Neuron (in vitro differentiated cells): Measurements from ENCODE around the gene AFF4.
"Not testable (repeated sequence)": the region's sequence is repeated elsewhere in the genome, so short reads cannot be mapped to it uniquely, and the experiment has no call there.

Experiments used
- H2AFZ ChIP-seq: one replicate; pipeline ENCODE4 v1.6.1; 2013; ENCODE audit warnings: low read depth, mild to moderate bottlenecking, inconsistent platforms, low read length, moderate library complexity
- H3K27me3 ChIP-seq: one replicate; pipeline ENCODE4 v1.6.1; 2013; ENCODE audit warnings: low read length; ENCODE audit not compliant: insufficient read depth
- H3K36me3 ChIP-seq: one replicate; pipeline ENCODE4 v1.6.1; 2013; ENCODE audit warnings: low read length; ENCODE audit not compliant: insufficient read depth
- H3K4me1 ChIP-seq: one replicate; pipeline ENCODE4 v1.6.1; 2013; ENCODE audit warnings: low read length; ENCODE audit not compliant: insufficient read depth
- H3K4me3 ChIP-seq: 2 replicates; pipeline ENCODE4 v1.5.1; 2013; ENCODE audit warnings: mild to moderate bottlenecking, low read length, moderate library complexity
- H3K9me3 ChIP-seq: one replicate; pipeline ENCODE4 v1.6.1; 2013; ENCODE audit warnings: low read length

Gene AFF4

GRCh38 chr5:132945315-132945714, 18.1 kb downstream of the AFF4 start:
- H3K36me3 ChIP-seq: peaks cover 10% of the 10 kb centered on the region
- H3K4me1 ChIP-seq, H3K4me3 ChIP-seq, H2AFZ ChIP-seq, H3K9me3 ChIP-seq, H3K27me3 ChIP-seq: not testable (repeated sequence)

DNA sequence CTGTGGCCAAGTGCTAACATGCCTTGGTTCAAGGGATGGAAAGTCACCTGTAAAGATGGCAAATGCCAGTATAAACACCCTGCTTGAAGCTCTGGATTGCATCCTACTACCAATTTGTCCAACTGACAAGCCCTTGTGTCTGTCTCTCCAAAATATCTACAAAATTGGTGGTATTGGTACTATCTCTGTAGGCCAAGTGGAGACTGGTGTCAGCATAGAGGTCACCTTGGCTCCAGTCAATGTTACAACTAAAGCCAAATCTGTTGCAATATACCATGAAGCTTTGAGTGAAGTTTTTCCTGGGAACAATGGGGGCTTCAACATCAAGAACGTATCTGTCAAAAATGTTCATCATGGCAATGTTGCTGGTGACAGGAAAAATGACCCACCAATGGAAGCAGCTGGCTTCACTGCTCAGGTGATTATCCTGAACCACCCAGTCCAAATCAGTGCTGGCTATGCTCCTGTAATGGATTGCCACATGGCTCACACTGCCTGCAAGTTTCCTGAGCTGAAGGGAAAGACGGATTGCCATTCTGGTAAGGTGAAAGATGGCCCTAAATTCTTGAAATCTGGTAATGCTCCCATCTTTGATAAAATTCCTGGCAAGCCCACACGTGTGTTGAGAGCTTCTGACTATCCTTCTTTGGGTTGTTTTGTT, 19.9 kb downstream of the AFF4 start:
- no peak overlapping the region for H3K4me3 ChIP-seq

GRCh38 chr5:132941331-132941730, 22.1 kb downstream of the AFF4 start:
- Histone ChIP-seq H3K27me3 (no peaks in the 10 kb centered on the region), H3K9me3 (peaks cover 1% of the 10 kb centered on the region), H3K4me1 (no peaks in the 10 kb centered on the region), H3K4me3 (no peak overlapping the region), H2AFZ (no peak overlapping the region), H3K36me3 (peaks cover 14% of the 10 kb centered on the region)

More for the DNA sequence above, 19.9 kb downstream of the AFF4 start:
- Histone ChIP-seq H2AFZ (no peak overlapping the region), H3K36me3 (peaks cover 10% of the 10 kb centered on the region), H3K4me1 (no peaks in the 10 kb centered on the region), H3K27me3 (no peaks in the 10 kb centered on the region), H3K9me3 (peaks cover 1% of the 10 kb centered on the region)

GRCh38 chr5:132928062-132928407, 35.4 kb downstream of the AFF4 start:
- H2AFZ ChIP-seq: no peak overlapping the region
- peaks cover 2% of the 10 kb centered on the region for H3K9me3 ChIP-seq
- H3K4me3 ChIP-seq: no peak overlapping the region
- H3K4me1 ChIP-seq: no peaks in the 10 kb centered on the region
- H3K36me3 ChIP-seq: peaks cover 87% of the 10 kb centered on the region
- no peaks in the 10 kb centered on the region for H3K27me3 ChIP-seq

DNA sequence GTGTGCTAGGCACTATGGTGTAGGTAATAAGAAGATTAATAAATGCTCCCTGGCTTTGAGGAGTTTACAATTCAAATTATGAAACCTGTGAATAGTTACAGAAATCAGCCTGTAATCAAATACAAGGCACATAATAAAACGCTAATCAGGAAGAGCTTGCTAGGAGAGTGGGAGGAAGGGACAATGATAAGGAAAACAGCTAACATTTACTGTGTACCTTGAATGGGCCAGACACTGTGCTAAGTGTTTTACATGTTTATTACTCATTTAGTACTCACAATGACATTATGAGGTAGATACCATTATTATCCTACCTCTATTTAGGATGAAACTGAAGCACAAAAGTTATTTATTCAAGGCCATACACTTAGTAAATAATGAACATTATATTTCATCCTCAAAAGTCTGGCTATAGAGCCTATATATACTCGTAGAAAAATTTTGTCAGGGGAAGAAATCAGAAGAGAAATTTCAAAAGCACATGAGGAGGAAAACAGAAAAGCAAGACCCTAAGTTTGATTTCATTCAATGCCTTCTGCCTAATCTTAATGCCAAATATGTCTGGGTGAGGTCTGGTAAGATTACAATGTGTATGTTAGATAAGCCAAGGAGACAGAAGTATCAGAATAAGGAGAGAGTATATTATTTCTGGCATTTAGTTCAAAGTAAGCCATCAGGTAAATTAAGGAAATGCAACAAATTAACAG, 35.9 kb downstream of the AFF4 start:
- Histone ChIP-seq H3K4me1 (no peaks in the 10 kb centered on the region), H3K36me3 (peaks cover 83% of the 10 kb centered on the region), H2AFZ (no peak overlapping the region), H3K9me3 (peaks cover 2% of the 10 kb centered on the region), H3K4me3 (no peak overlapping the region), H3K27me3 (no peaks in the 10 kb centered on the region)

DNA sequence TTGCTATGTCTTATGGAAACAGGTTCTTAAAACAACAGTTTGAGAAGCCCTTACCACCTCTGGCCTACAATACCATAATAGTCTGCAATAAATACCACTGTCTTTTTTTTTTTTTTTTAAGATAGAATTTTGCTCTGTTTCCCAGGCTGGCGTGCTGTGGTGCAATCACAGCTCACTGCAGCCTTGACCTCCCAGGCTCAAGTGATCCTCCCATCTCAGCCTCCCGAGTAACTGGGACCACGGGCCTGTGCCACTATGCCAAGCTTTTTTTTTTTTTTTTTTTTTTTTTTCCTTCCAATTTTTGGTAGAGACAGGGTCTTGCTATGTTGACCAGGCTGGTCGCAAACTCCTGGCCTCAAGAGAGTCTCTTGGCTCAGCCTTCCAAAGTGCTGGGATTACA, 37.0 kb downstream of the AFF4 start:
- H3K9me3 ChIP-seq: peaks cover 2% of the 10 kb centered on the region
- H2AFZ ChIP-seq: no peak overlapping the region
- H3K27me3 ChIP-seq: no peaks in the 10 kb centered on the region
- H3K36me3 ChIP-seq: peaks cover 79% of the 10 kb centered on the region
- H3K4me1 ChIP-seq: no peaks in the 10 kb centered on the region
- no peak overlapping the region for H3K4me3 ChIP-seq

- peaks cover 46% of the 10 kb centered on the region for H3K36me3 ChIP-seq
- H3K4me1 ChIP-seq: no peaks in the 10 kb centered on the region
- H3K9me3 ChIP-seq: peaks cover 2% of the 10 kb centered on the region
- no peak overlapping the region for H3K4me3 ChIP-seq
- H2AFZ ChIP-seq: no peak overlapping the region
- H3K27me3 ChIP-seq: no peaks in the 10 kb centered on the region
These were observed 47.3 kb downstream of the AFF4 start for GRCh38 chr5:132916086-132916485.

- H2AFZ ChIP-seq: no peak overlapping the region
- peaks cover 2% of the 10 kb centered on the region for H3K9me3 ChIP-seq
- H3K4me1 ChIP-seq: no peaks in the 10 kb centered on the region
- H3K27me3 ChIP-seq: no peaks in the 10 kb centered on the region
- no peak overlapping the region for H3K4me3 ChIP-seq
- H3K36me3 ChIP-seq: peaks cover 50% of the 10 kb centered on the region
These were observed 47.8 kb downstream of the AFF4 start for GRCh38 chr5:132915681-132916080.

DNA sequence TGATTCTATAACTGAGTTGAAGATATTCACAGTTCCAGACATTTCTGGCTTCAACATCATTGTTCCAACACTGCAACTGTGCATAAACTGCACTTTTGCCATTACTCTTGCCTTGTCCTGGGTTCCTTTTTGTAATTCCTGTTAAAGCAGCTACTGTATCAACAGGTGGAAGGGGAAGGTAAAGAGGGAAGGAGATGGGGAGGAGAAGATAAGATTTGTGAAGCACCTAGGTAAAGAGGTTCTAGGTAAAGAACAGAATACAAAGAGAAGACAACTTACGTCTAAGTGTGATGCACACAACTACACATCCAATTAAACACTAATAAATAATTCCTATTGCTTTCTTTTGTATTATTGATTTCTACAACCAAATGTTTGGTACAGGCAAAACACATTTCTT, 53.7 kb downstream of the AFF4 start:
- Histone ChIP-seq H2AFZ (no peak overlapping the region), H3K4me1 (no peaks in the 10 kb centered on the region), H3K9me3 (no peaks in the 10 kb centered on the region), H3K4me3 (no peak overlapping the region), H3K36me3 (peaks cover 59% of the 10 kb centered on the region), H3K27me3 (no peaks in the 10 kb centered on the region)

DNA sequence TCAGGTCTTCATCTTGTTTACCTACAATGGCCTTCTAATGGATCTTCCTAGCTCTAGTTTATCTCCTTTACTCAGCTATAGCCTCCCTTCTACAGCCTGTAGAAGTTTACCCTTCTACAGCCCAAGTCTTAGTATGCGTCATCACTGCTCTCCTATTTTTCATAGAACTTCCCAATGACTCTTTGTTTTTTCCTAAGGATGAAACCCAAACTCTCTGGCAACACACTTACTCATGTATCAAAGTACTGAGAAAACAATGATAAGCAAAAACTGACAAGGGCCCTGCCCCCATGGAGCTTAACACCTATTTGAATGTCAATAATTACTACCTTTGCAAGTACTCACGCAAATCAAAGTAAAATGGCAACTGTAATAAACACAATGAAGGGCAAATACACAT, 56.3 kb downstream of the AFF4 start:
- Histone ChIP-seq H3K9me3 (no peaks in the 10 kb centered on the region), H2AFZ (no peak overlapping the region), H3K4me1 (no peaks in the 10 kb centered on the region), H3K36me3 (peaks cover 54% of the 10 kb centered on the region), H3K27me3 (no peaks in the 10 kb centered on the region), H3K4me3 (no peak overlapping the region)

DNA sequence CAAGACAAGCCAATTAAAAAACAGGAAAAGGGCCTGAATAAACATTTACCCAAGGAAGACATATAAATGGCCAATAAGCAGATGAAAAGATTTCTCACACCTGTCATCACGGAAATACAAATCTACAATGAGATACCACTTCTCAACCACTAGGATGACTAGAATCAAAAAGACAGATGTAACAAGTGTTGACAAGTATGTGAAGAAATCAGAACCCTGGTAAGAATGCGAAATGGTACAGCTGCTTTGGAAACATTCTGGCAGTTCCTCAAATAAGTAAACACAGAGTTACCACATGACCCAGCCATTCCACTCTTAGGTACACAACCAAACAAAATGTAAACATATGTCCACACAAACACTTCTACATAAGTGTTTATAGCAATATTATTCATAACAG, 57.5 kb downstream of the AFF4 start:
- Histone ChIP-seq H3K27me3 (no peaks in the 10 kb centered on the region), H3K4me3 (no peak overlapping the region), H3K36me3 (peaks cover 43% of the 10 kb centered on the region), H2AFZ (no peak overlapping the region), H3K9me3 (no peaks in the 10 kb centered on the region), H3K4me1 (no peaks in the 10 kb centered on the region)

DNA sequence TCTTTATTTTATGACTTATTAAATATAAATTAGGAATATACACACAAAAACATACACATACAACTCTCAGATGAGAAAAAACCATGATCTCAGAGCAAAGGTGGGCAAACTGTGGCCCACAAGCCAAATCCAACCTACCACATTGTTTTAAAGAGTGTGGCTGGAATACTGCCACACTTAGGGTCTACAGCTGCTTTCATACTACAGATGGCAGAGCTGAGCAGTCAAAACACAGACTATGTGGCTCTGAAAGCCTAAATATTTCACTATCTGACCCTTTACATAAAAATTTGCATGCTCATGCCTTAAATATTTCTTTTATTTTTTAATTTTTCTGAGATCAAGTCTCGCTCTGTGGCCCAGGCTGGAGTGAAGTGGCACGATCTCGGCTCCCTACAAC, 61.7 kb downstream of the AFF4 start:
- Histone ChIP-seq H3K4me3 (no peak overlapping the region), H3K36me3 (peaks cover 38% of the 10 kb centered on the region), H2AFZ (no peak overlapping the region), H3K27me3 (no peaks in the 10 kb centered on the region), H3K4me1 (no peaks in the 10 kb centered on the region), H3K9me3 (no peaks in the 10 kb centered on the region)

- Histone ChIP-seq H3K4me3 (no peak overlapping the region), H2AFZ (no peak overlapping the region), H3K9me3 (no peaks in the 10 kb centered on the region), H3K36me3 (peaks cover 44% of the 10 kb centered on the region), H3K27me3 (no peaks in the 10 kb centered on the region), H3K4me1 (no peaks in the 10 kb centered on the region)
These were observed 62.4 kb downstream of the AFF4 start for GRCh38 chr5:132901036-132901435.

DNA sequence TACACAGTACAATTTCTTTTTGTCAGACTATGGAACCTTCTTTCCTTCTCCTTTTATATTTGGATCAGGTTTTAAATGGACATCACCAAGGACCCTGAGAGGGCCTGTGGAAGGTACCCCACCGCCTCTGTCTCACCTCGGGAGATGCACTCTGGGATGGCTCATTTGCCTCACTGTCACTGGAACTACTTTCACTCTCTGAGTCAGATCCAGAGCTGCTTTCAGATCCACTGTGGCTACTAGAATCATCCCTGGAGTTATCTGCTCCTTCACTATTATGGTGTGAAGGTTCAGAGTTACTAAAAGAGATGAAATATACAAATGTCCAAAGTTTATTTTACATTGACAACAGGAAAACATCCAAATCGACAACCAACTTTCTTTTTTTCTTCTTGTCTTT, 65.3 kb downstream of the AFF4 start:
- no peak overlapping the region for H3K4me3 ChIP-seq
- H3K27me3 ChIP-seq: no peaks in the 10 kb centered on the region
- no peaks in the 10 kb centered on the region for H3K9me3 ChIP-seq
- no peak overlapping the region for H2AFZ ChIP-seq
- peaks cover 58% of the 10 kb centered on the region for H3K36me3 ChIP-seq
- no peaks in the 10 kb centered on the region for H3K4me1 ChIP-seq
